NB4 (cell line): ENCODE measurements around the gene STARD13.

Experiments used
- CTCF ChIP-seq: IDR thresholded peaks from one replicate; pipeline ENCODE4 v1.5.1; 2012; ENCODE audit warnings: low read depth, low read length
- MYC ChIP-seq: IDR thresholded peaks from 2 replicates; pipeline ENCODE4 v1.6.1; 2011; ENCODE audit warnings: low read depth, low read length
- POLR2A ChIP-seq: IDR thresholded peaks from 2 replicates; pipeline ENCODE4 v1.6.1; 2011; ENCODE audit warnings: mild to moderate bottlenecking; ENCODE audit not compliant: insufficient read length; ENCODE audit errors: extremely low read depth

- TF ChIP-seq CTCF, result no peak
- TF ChIP-seq POLR2A, result no peak
- TF ChIP-seq MYC, result no peak
Measured at GRCh38 chr13:33106656-33107360, 178.7 kb downstream of the STARD13 start.
